ENCODE measurements around the gene BLID. TPM values are rescaled to one million over a fixed set of nuclear protein-coding genes. Genes with fewer than 3 reads are reported as not detected.

Gene BLID
- total RNA-seq, 1 donor, result not detected

GRCh38 chr11:122150216-122151124, 34.5 kb upstream of the BLID start:
- Histone ChIP-seq H3K9me3 (ENCODE audit: low read depth, low read length) (no peaks in the 10 kb centered on the region), H3K4me1 (ENCODE audit: insufficient read depth, low read length) (no peaks in the 10 kb centered on the region), H3K4me3 (ENCODE audit: low read length) (no peak overlapping the region), H3K27me3 (ENCODE audit: insufficient read depth, low read length) (peaks cover 6% of the 10 kb centered on the region)

- H3K4me3 ChIP-seq (ENCODE audit: low read length), result no peak overlapping the region
- H3K27me3 ChIP-seq (ENCODE audit: insufficient read depth, low read length), result peaks cover 6% of the 10 kb centered on the region
- no peaks in the 10 kb centered on the region for H3K9me3 ChIP-seq (ENCODE audit: low read depth, low read length)
- no peaks in the 10 kb centered on the region for H3K4me1 ChIP-seq (ENCODE audit: insufficient read depth, low read length)
Observed at GRCh38 chr11:122149202-122149601, 33.2 kb upstream of the BLID start.

DNA sequence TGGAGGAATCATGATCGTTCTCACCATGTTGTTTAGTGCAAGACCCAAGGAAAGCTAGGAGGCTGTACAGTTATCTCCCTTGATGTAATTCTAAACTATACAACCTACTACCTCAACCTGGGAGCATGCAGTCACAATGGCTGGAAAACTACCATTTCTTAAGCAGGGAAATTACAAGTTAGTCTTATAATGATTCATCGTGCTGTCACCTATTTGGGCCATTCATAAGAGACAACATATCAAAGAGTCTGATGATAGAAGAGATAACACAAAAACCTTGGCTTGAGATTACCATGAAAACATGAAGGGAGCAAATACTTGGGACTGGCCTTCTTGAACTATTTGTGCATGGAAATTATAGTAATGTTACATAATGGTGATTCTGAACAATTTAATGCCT, 30.5 kb upstream of the BLID start:
- no peak overlapping the region for H3K4me3 ChIP-seq (ENCODE audit: low read length)
- H3K9me3 ChIP-seq (ENCODE audit: low read depth, low read length), result no peaks in the 10 kb centered on the region
- peaks cover 6% of the 10 kb centered on the region for H3K27me3 ChIP-seq (ENCODE audit: insufficient read depth, low read length)
- H3K4me1 ChIP-seq (ENCODE audit: insufficient read depth, low read length), result no peaks in the 10 kb centered on the region

DNA sequence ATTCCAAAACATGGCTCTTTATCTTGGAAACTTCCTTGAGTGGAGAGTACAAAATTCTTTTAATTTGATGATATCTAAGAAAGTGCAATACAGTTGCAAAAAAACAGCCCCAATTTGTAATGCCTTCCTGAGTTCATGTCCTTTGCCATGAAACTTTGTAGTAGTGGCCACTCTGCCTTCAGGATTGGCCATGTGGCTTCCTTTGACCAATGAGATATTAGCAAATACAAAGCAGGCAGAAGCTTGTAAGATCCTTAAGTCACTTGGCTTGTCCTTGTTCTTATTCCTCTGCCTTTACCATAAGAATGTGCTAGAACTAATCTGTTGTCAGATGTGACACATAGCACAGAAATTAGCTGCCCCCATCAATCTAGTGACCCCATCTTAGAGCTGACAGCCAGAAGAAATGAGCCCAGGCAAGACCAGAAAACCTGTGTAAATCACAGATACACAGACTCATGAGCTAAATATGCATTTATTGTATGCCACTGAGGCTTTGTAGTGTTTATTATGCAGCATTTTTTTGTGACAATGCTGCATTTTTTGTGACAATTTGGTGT, 29.8 kb upstream of the BLID start:
- Histone ChIP-seq H3K4me1 (ENCODE audit: insufficient read depth, low read length) (no peaks in the 10 kb centered on the region), H3K9me3 (ENCODE audit: low read depth, low read length) (no peaks in the 10 kb centered on the region), H3K27me3 (ENCODE audit: insufficient read depth, low read length) (peaks cover 6% of the 10 kb centered on the region), H3K4me3 (ENCODE audit: low read length) (no peak overlapping the region)

DNA sequence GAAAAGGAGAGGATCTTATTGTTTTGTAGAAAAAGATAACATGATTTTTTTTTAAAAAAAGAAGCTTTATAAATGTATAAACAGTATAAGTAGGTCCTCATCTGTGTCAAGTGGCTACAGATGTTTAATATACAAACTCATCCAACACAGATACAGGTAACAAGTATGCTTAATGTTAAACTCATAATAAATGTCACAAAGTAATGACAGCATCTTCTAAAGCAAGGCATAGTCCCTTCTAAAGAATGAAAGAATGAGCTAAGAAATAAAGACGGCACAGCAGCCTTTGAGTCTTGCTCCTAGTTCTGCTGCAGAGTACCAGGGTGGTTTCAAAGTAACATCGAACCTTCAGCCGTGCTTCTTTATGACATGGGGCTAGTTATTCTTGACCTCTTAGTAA, 28.7 kb upstream of the BLID start:
- H3K27me3 ChIP-seq (ENCODE audit: insufficient read depth, low read length), result no peaks in the 10 kb centered on the region
- no peak overlapping the region for H3K4me3 ChIP-seq (ENCODE audit: low read length)
- H3K9me3 ChIP-seq (ENCODE audit: low read depth, low read length), result no peaks in the 10 kb centered on the region
- H3K4me1 ChIP-seq (ENCODE audit: insufficient read depth, low read length), result no peaks in the 10 kb centered on the region

DNA sequence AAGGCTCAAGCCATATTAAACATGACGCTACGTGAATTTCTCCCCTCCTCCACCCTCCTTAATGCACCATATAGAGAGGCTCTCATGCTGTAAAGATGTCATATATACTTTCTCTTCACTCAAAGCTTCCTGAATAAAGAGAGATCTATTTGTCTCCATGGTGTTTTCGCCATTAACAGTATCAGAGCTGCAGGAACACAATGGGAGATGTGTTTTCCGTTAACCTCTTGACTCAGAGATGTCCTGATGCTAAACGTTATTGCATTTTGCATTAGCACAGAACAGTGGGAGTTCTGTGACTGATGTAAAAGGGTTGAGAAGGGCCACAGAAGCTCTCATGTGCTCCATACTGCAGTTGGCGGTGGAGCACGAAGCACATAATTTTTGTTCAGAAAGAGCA, 25.7 kb upstream of the BLID start:
- Histone ChIP-seq H3K9me3 (ENCODE audit: low read depth, low read length) (no peaks in the 10 kb centered on the region), H3K4me3 (ENCODE audit: low read length) (no peak overlapping the region), H3K27me3 (ENCODE audit: insufficient read depth, low read length) (no peaks in the 10 kb centered on the region), H3K4me1 (ENCODE audit: insufficient read depth, low read length) (no peaks in the 10 kb centered on the region)

GRCh38 chr11:122140500-122140899, 24.5 kb upstream of the BLID start:
- Histone ChIP-seq H3K27me3 (ENCODE audit: insufficient read depth, low read length) (no peaks in the 10 kb centered on the region), H3K9me3 (ENCODE audit: low read depth, low read length) (no peaks in the 10 kb centered on the region), H3K4me1 (ENCODE audit: insufficient read depth, low read length) (no peaks in the 10 kb centered on the region), H3K4me3 (ENCODE audit: low read length) (no peak overlapping the region)

DNA sequence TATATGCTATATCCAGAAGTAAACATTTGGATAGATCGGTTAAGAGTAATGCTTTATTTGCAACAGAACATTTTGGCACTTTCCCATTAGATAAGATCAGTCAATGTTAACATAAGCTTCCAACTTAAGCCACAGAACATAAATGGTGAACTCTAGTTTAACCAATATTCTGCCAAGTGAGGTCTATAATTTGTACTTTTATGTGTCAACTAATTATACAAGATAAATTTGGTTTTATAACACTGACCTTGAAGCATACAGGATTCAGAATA, 23.5 kb upstream of the BLID start:
- H3K9me3 ChIP-seq (ENCODE audit: low read depth, low read length), result no peaks in the 10 kb centered on the region
- no peak overlapping the region for H3K4me3 ChIP-seq (ENCODE audit: low read length)
- H3K27me3 ChIP-seq (ENCODE audit: insufficient read depth, low read length), result no peaks in the 10 kb centered on the region
- no peaks in the 10 kb centered on the region for H3K4me1 ChIP-seq (ENCODE audit: insufficient read depth, low read length)

DNA sequence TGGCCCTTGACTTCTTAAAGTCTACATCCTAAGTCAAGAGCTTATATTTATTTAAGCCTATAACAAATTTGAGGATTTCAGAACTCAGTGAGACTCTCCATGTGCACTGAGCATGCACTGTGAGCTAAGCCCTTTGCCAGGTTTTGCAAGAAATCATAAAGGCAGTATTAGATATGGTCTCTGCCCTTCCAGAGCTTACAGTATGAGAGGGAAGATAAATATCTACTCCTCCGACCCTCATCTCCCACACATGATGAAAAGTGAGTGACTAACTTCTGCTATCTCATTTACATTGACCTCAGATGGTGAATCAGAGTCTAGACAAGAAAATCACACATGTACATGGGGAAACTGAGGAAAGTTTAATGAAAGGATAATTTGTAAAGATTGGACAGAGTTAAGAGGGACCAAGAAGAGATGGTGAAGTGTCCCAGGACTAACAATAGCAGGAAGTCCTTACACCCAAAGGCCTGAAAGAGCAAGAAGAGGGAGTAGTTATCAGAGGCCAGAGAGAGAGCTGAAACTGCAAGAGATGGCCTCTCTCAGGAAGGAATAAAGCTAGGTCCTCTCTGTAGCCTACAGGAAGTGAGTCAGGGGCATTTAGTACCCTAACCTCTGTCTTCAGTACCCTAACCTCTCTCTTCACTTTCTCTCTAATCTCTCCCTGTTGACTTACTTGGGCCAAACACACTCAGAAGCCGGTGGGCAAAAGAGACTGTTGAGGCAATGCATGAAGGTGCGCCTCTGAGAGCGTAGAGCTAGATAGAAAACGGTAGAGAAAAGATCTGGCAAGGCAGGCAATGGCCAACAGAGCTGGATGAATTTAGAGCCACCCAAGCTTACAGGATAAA, 23.0 kb upstream of the BLID start:
- no peaks in the 10 kb centered on the region for H3K27me3 ChIP-seq (ENCODE audit: insufficient read depth, low read length)
- H3K4me1 ChIP-seq (ENCODE audit: insufficient read depth, low read length), result no peaks in the 10 kb centered on the region
- no peak overlapping the region for H3K4me3 ChIP-seq (ENCODE audit: low read length)
- no peaks in the 10 kb centered on the region for H3K9me3 ChIP-seq (ENCODE audit: low read depth, low read length)

DNA sequence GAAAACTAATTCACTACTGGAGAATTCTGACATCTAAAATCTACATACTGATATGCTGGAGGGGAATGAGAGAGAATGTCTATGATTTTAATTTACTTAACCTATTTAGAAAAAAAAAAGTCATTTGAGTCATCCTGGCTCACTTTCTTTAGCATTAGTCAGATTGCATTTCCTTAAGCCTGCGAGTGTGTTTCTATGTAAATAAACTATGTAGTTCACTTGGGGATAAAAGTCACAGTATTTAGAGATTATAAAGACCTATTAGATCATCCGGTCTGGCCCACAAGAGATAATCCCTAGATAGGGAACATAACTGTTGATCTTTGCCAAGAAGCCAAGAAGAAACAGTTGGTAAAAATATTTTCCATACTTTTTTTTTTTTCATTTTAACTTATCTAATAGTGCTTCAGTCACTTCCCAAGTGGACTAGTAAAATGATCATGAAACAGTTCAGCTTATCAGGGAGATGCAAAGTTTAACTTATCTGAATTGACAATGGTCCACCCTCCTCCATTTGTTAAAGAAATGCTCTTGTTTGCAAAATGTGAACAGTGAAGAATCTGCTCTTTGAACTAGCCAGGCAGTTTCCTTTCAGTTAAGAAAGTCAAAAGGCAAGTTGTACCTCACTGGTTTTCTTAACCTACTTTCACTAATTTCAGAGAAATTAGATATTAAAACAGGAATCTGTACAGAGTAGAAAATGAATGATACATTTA, 21.2 kb upstream of the BLID start:
- Histone ChIP-seq H3K4me1 (ENCODE audit: insufficient read depth, low read length) (no peaks in the 10 kb centered on the region), H3K9me3 (ENCODE audit: low read depth, low read length) (no peaks in the 10 kb centered on the region), H3K27me3 (ENCODE audit: insufficient read depth, low read length) (no peaks in the 10 kb centered on the region), H3K4me3 (ENCODE audit: low read length) (no peak overlapping the region)

DNA sequence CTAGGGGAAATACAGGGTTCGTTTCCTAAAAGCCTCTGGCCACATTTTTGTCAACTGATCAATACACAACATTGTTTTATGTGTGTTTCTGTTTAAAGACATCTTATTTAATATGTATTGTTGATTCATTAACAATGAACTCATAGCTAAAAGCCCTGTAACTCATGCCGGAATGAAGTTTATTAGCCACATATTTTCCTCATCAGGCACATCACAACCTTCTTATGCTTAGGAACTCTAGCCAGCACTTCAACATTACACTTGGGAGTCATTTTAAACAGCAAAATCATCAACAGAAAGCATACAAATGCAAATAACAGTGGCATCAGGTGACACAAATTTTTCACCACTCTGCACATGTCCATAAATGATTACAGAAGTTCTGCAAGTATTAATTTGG, 15.1 kb upstream of the BLID start:
- H3K4me1 ChIP-seq (ENCODE audit: insufficient read depth, low read length), result no peaks in the 10 kb centered on the region
- H3K9me3 ChIP-seq (ENCODE audit: low read depth, low read length), result no peaks in the 10 kb centered on the region
- no peaks in the 10 kb centered on the region for H3K27me3 ChIP-seq (ENCODE audit: insufficient read depth, low read length)
- H3K4me3 ChIP-seq (ENCODE audit: low read length), result no peak overlapping the region

- Histone ChIP-seq H3K27me3 (ENCODE audit: insufficient read depth, low read length) (no peaks in the 10 kb centered on the region), H3K9me3 (ENCODE audit: low read depth, low read length) (no peaks in the 10 kb centered on the region), H3K4me1 (ENCODE audit: insufficient read depth, low read length) (no peaks in the 10 kb centered on the region), H3K4me3 (ENCODE audit: low read length) (no peak overlapping the region)
Observed at GRCh38 chr11:122128146-122128545, 12.1 kb upstream of the BLID start.

DNA sequence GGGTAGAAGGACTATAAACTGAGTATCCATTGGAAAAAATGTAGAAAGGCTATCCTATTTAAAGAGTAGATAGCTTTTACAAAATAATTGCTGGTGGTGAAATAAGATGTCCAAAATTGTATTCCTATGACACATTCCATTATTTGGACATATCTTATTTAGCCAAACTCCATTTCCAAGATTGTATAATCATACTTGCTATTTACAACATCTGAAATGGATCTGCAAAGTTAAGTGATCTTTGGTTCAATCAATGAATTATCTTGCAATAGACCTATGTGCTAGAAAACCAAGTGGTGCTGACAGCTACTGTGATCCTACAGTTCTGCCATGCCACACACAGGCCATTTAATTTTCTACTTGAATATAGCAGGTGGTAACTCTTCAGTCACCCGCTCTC, 11.0 kb upstream of the BLID start:
- H3K4me3 ChIP-seq (ENCODE audit: low read length), result no peak overlapping the region
- no peaks in the 10 kb centered on the region for H3K9me3 ChIP-seq (ENCODE audit: low read depth, low read length)
- no peaks in the 10 kb centered on the region for H3K4me1 ChIP-seq (ENCODE audit: insufficient read depth, low read length)
- no peaks in the 10 kb centered on the region for H3K27me3 ChIP-seq (ENCODE audit: insufficient read depth, low read length)

DNA sequence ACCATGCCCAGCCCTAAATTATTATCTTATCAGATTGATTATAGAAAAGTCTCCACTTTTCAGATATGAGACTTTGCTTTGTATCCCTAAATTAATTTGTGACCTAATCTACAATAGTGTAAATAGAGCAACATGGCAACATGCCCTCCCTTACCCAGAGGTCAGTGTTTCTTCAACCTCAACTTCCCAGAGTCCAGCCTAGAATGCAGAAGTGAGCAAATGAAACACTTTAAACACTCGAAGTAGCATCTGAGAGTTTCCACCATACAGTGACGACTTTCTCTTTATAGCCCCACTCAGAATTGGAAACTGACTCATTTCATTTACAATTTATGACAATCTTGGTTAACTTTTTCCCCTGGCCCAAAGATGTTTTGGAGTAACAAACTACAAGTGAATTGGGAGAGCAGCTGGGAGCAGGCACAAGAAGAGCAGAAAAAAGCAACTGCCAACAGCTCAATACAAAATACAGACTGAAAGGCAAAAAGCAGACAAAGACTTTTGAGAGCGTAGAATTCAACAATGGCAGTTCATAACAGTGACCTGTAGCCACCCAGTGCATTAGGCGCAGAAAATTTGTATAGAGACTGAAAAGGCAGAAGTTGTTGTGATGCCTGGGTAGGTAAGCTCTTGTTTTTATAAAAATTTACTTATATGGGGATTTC, 10.1 kb upstream of the BLID start:
- H3K27me3 ChIP-seq (ENCODE audit: insufficient read depth, low read length), result no peaks in the 10 kb centered on the region
- no peak overlapping the region for H3K4me3 ChIP-seq (ENCODE audit: low read length)
- no peaks in the 10 kb centered on the region for H3K4me1 ChIP-seq (ENCODE audit: insufficient read depth, low read length)
- no peaks in the 10 kb centered on the region for H3K9me3 ChIP-seq (ENCODE audit: low read depth, low read length)

Measured in mononuclear cell (primary cell).